Loucy (cell line): ENCODE results near the gene SCN8A.

Source experiments
- H2AFZ ChIP-seq: fragments of 200-600 bp; sonication (generic); 2 replicates; pipeline ENCODE4 v1.6.0; 2016; ENCODE audit warnings: antibody characterized with exemption, mild to moderate bottlenecking, low read length, moderate library complexity
- H3F3A ChIP-seq: fragments of 200-600 bp; 2 replicates; pipeline ENCODE4 v1.6.0; 2016; ENCODE audit warnings: antibody characterized with exemption, low read depth, mild to moderate bottlenecking
- H3K27me3 ChIP-seq: fragments of 200-600 bp; sonication (generic); 2 replicates; pipeline ENCODE4 v1.6.1; 2014; ENCODE audit warnings: low read length, mild to moderate bottlenecking; ENCODE audit not compliant: insufficient read depth, poor library complexity, severe bottlenecking
- H3K36me3 ChIP-seq: fragments of 200-600 bp; sonication (generic); 2 replicates; pipeline ENCODE4 v1.6.1; 2016; ENCODE audit warnings: low read length; ENCODE audit not compliant: insufficient read depth
- H3K4me1 ChIP-seq: fragments of 200-600 bp; sonication (generic); 2 replicates; pipeline ENCODE4 v1.5.1; 2014; ENCODE audit warnings: low read length, mild to moderate bottlenecking; ENCODE audit not compliant: insufficient read depth, poor library complexity, severe bottlenecking
- H3K4me2 ChIP-seq: fragments of 200-600 bp; sonication (generic); 2 replicates; pipeline ENCODE4 v1.6.0; 2014; ENCODE audit warnings: antibody characterized with exemption, low read length, low read depth, mild to moderate bottlenecking; ENCODE audit not compliant: poor library complexity, severe bottlenecking
- H3K4me3 ChIP-seq: fragments of 200-600 bp; sonication (generic); 2 replicates; pipeline ENCODE4 v1.5.1; 2014; ENCODE audit warnings: low read length, mild to moderate bottlenecking, mixed read lengths; ENCODE audit not compliant: poor library complexity, severe bottlenecking
- H3K79me2 ChIP-seq: fragments of 200-600 bp; sonication (generic); 2 replicates; pipeline ENCODE4 v1.6.1; 2014; ENCODE audit warnings: low read length; ENCODE audit not compliant: insufficient read depth
- H3K9ac ChIP-seq: fragments of 200-600 bp; sonication (generic); 2 replicates; pipeline ENCODE4 v1.6.0; 2014; ENCODE audit warnings: mild to moderate bottlenecking, low read depth, low read length, moderate library complexity; ENCODE audit not compliant: poor library complexity, severe bottlenecking
- H3K9me2 ChIP-seq: fragments of 200-600 bp; sonication (generic); replicated peaks from 2 replicates; pipeline ENCODE4 v1.6.1; 2016; ENCODE audit warnings: low read depth, low read length, mixed read lengths
- H3K9me3 ChIP-seq: fragments of 200-600 bp; sonication (generic); 2 replicates; pipeline ENCODE4 v1.6.1; 2014; ENCODE audit warnings: mild to moderate bottlenecking, antibody characterized with exemption, low read length, low read depth; ENCODE audit not compliant: insufficient read depth
- H4K20me1 ChIP-seq: fragments of 200-600 bp; sonication (generic); 2 replicates; pipeline ENCODE4 v1.6.0; 2014; ENCODE audit warnings: antibody characterized with exemption, low read length, mild to moderate bottlenecking; ENCODE audit not compliant: insufficient read depth, poor library complexity, severe bottlenecking
- CTCF ChIP-seq: fragments of 200-600 bp; sonication (generic); conservative IDR thresholded peaks from 2 replicates; pipeline ENCODE4 v1.5.1; 2014; ENCODE audit warnings: mild to moderate bottlenecking, antibody characterized with exemption, low read length
- EZH2phosphoT487 ChIP-seq: fragments of 200-600 bp; IDR thresholded peaks from 2 replicates; pipeline ENCODE4 v1.6.1; 2018; ENCODE audit warnings: antibody characterized with exemption, mild to moderate bottlenecking, moderate library complexity, borderline replicate concordance

Gene SCN8A

GRCh38 chr12:51625370-51625769, 34.3 kb downstream of the SCN8A start:
- Histone ChIP-seq H3K36me3 (no peaks in the 10 kb centered on the region), H3K4me1 (no peaks in the 10 kb centered on the region), H3K79me2 (no peaks in the 10 kb centered on the region), H2AFZ (no peak overlapping the region), H3K9me3 (no peaks in the 10 kb centered on the region), H3K27me3 (no peaks in the 10 kb centered on the region), H3K9me2 (no peaks in the 10 kb centered on the region), H3F3A (no peaks in the 10 kb centered on the region), H4K20me1 (no peaks in the 10 kb centered on the region), H3K9ac (no peak overlapping the region), H3K4me3 (no peak overlapping the region), H3K4me2 (no peak overlapping the region)
- TF ChIP-seq EZH2phosphoT487 (no peak), CTCF (no peak)

DNA sequence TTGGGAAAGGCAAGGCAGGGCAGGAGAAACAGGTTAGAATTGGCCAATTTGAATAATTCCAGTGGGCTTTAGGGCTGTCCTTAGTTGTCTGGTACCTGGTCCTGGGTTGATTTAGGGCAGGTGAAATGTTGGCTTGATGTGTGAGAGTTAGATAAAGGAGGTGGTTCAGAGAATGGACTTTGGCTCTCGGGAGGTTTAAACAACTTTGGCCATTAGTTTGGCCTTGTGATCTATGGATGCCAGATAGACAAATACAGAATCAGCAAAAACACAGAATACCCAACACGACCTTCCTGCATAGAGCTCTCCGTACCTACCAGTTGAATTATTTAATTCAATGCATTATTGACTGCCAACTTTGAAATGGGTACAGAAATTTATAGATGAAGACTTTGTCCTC, 35.1 kb downstream of the SCN8A start:
- TF ChIP-seq CTCF (no peak), EZH2phosphoT487 (no peak)
- H2AFZ ChIP-seq = no peak overlapping the region
- H3K9me2 ChIP-seq = no peaks in the 10 kb centered on the region
- H3K4me3 ChIP-seq = no peak overlapping the region
- H3K9me3 ChIP-seq = no peaks in the 10 kb centered on the region
- H3K4me1 ChIP-seq = no peaks in the 10 kb centered on the region
- no peaks in the 10 kb centered on the region for H3K36me3 ChIP-seq
- H3F3A ChIP-seq = no peaks in the 10 kb centered on the region
- H3K4me2 ChIP-seq = no peak overlapping the region
- no peaks in the 10 kb centered on the region for H4K20me1 ChIP-seq
- H3K79me2 ChIP-seq = no peaks in the 10 kb centered on the region
- no peak overlapping the region for H3K9ac ChIP-seq
- H3K27me3 ChIP-seq = no peaks in the 10 kb centered on the region

DNA sequence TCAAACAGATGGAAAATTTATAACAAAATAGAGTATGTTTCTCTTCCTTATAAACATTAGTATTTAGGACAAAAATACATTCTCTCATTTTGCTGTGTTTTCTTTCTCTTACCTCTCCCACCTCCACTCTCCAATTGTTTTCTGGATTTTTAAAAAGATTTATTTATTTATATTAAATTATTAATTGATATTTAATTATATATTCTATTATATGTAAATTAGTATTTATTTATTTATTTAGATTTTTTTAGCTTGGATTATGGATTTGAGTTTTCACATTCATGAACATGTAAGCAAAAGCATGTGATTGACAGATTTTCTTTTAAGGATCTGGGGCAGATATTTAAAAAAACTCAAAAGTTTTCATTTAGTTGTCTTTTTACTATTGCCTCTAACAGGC, 35.6 kb downstream of the SCN8A start:
- no peak overlapping the region for H3K9ac ChIP-seq
- H3K4me3 ChIP-seq = no peak overlapping the region
- no peak overlapping the region for H2AFZ ChIP-seq
- H3K79me2 ChIP-seq = no peaks in the 10 kb centered on the region
- no peaks in the 10 kb centered on the region for H3K9me2 ChIP-seq
- no peaks in the 10 kb centered on the region for H3K27me3 ChIP-seq
- H3K4me1 ChIP-seq = no peaks in the 10 kb centered on the region
- H3F3A ChIP-seq = no peaks in the 10 kb centered on the region
- no peak for TF ChIP-seq CTCF
- no peak for TF ChIP-seq EZH2phosphoT487
- no peaks in the 10 kb centered on the region for H4K20me1 ChIP-seq
- no peak overlapping the region for H3K4me2 ChIP-seq
- H3K9me3 ChIP-seq = no peaks in the 10 kb centered on the region
- no peaks in the 10 kb centered on the region for H3K36me3 ChIP-seq
